Gastrocnemius medialis (tissue), 4 donors: ENCODE measurements around the gene NMBR. TPM values are rescaled to one million over a fixed set of nuclear protein-coding genes. Genes with fewer than 3 reads are reported as not detected.

Source experiments
- ATAC-seq, 2 donors: fragments of 150-250 bp; one replicate each; pipeline ENCODE4 v1.9.1; 2016
- DNase-seq, 2 donors: peaks; one replicate each; pipeline ENCODE4 v3.0.0-alpha.2; 2019
- H3K27ac ChIP-seq, 4 donors: fragments of 200-600 bp; sonication (generic); 1 replicate in 1 of 4; 2 replicates in 3 of 4; pipeline ENCODE4 v1.5.1; 2016 to 2018; ENCODE audit warnings: mild to moderate bottlenecking in 2 of 4, moderate library complexity in 1 of 4
- H3K27me3 ChIP-seq, 3 donors: fragments of 200-600 bp; sonication (generic) in 2 of 3; 1 replicate in 1 of 3; 2 replicates in 2 of 3; pipeline versions ENCODE4 v1.5.1 to v1.6.0; 2016 to 2019; ENCODE audit warnings: mild to moderate bottlenecking in 1 of 3, moderate library complexity in 1 of 3
- H3K36me3 ChIP-seq, 2 donors: fragments of 200-600 bp; sonication (generic) in 1 of 2; one replicate each; pipeline ENCODE4 v1.5.1; 2017 to 2018
- H3K4me1 ChIP-seq, 2 donors: fragments of 200-600 bp; sonication (generic) in 1 of 2; one replicate each; pipeline ENCODE4 v1.5.1; 2016 to 2017; ENCODE audit warnings: mild to moderate bottlenecking in 2 of 2
- H3K4me3 ChIP-seq, 4 donors: fragments of 200-600 bp; sonication (generic) in 3 of 4; 1 replicate in 1 of 4; 2 replicates in 3 of 4; pipeline ENCODE4 v1.5.1; 2016 to 2019; ENCODE audit warnings: mild to moderate bottlenecking in 2 of 4
- H3K9me3 ChIP-seq, 3 donors: fragments of 200-600 bp; sonication (generic) in 2 of 3; 1 replicate in 1 of 3; 2 replicates in 2 of 3; pipeline ENCODE4 v1.5.1; 2016 to 2019
- POLR2A ChIP-seq, 2 donors: fragments of 450-650 bp; IDR thresholded peaks; one replicate each; pipeline ENCODE4 v1.6.1; 2017; ENCODE audit warnings: antibody characterized with exemption in 2 of 2, mild to moderate bottlenecking in 2 of 2, moderate library complexity in 2 of 2
- in situ Hi-C, 4 donors: fragments of 200-750 bp; cut with MboI; loops; one replicate each; pipeline versions ENCODE4 v1.15.0 to v1.8.0; 2017; ENCODE audit warnings: low sequenced_read_pairs in 4 of 4
- intact Hi-C: fragments of 100-400 bp; cut with DNase I; formaldehyde crosslinking; loops from one replicate; pipeline ENCODE4 v1.15.1; 2023; ENCODE audit warnings: low total_unique reads
- total RNA-seq, 4 donors: library from RNA; depleted of rRNA; stranded (reverse); fragments of >200 nt; gene quantifications; one replicate each; pipeline versions ENCODE4 v1.1.0 to v1.2.3, GENCODE V29; 2016
- TF ChIP-seq, protein P1 (sequence below), 5 experiments: fragments of 450-650 bp in 3 of 5; fragments of 200-600 bp in 2 of 5; sonication (generic) in 2 of 5; IDR thresholded peaks in 4 of 5; conservative IDR thresholded peaks in 1 of 5; 1 replicate in 4 of 5; 2 replicates in 1 of 5; pipeline ENCODE4 v1.5.1; 2016 to 2019; ENCODE audit warnings: antibody characterized with exemption in 5 of 5, mild to moderate bottlenecking in 3 of 5, moderate library complexity in 3 of 5

Gene NMBR
- total RNA-seq, 4 donors from 2014 or later = 0.23 TPM; not detected in 3

DNA sequence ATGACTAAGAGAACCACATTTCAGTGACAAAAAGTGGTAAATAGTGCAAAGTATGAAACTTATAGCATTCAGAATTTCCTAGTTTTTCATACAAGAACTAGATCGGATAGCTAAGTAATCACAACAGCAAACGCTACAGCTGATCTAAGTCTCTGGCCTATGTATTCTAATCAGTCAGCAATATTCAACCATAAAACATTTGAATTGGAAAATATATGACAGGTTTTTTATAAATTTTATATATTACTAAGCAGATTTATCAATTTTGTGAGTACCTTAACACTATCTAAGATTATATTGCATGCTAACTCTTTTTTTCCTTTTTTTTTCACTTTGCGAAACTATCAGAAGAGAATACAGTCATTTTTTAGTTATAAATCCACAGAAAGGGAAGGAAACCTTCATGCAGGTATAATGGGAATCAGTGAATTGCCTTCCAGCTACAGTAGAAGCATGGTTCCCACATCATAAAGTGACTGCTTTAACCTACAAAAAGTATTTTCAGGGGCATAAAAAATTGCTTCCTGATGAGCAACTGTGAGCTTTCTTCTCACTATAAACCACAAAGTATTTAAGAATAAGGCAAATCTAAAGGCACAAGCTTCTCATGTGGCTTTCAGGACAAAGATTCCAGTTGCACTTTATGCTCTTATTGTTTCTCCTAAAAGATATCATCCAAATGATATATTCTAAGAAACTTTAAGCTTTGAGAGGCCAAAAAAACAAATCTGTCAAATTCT is 88.2 kb downstream of the NMBR start:
- ATAC-seq (no peak), DNase-seq (no peak)
- no peaks in the 10 kb centered on the region for H3K9me3 ChIP-seq
- H3K36me3 ChIP-seq = no peaks in the 10 kb centered on the region
- TF ChIP-seq POLR2A (IDR thresholded peaks at IDR 0.05) = no peak
- TF ChIP-seq, protein P1, sequence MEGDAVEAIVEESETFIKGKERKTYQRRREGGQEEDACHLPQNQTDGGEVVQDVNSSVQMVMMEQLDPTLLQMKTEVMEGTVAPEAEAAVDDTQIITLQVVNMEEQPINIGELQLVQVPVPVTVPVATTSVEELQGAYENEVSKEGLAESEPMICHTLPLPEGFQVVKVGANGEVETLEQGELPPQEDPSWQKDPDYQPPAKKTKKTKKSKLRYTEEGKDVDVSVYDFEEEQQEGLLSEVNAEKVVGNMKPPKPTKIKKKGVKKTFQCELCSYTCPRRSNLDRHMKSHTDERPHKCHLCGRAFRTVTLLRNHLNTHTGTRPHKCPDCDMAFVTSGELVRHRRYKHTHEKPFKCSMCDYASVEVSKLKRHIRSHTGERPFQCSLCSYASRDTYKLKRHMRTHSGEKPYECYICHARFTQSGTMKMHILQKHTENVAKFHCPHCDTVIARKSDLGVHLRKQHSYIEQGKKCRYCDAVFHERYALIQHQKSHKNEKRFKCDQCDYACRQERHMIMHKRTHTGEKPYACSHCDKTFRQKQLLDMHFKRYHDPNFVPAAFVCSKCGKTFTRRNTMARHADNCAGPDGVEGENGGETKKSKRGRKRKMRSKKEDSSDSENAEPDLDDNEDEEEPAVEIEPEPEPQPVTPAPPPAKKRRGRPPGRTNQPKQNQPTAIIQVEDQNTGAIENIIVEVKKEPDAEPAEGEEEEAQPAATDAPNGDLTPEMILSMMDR (IDR thresholded peaks at IDR 0.05 in 4 of 5, conservative IDR thresholded peaks at IDR 0.05 in 1 of 5) = no peak
- H3K27ac ChIP-seq = no peak overlapping the region
- no peaks in the 10 kb centered on the region for H3K27me3 ChIP-seq
- no peaks in the 10 kb centered on the region for H3K4me1 ChIP-seq
- in situ Hi-C loops = no loop called here
- intact Hi-C loops = no loop called here
- H3K4me3 ChIP-seq = no peak overlapping the region

DNA sequence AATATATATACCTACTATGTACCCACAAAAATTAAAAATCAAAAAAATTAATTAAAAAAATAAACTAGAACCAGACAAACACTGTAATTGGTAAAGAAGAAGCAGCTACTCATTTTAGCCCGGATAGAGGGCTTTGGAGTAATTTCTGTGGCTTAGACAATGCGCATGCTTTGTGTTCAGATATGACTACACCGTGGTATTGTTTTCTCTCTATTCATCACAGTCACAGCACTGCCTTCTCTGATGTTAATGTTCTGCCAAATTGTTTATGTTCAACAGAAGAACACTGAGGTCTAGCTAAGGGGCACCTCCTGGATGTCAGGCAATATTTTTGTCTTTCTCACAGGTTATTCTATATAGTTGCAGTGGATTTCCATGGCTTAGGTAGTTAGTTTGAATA is 91.7 kb downstream of the NMBR start:
- H3K4me3 ChIP-seq = no peak overlapping the region
- no peaks in the 10 kb centered on the region for H3K36me3 ChIP-seq
- no peaks in the 10 kb centered on the region for H3K4me1 ChIP-seq
- no peaks in the 10 kb centered on the region for H3K9me3 ChIP-seq
- TF ChIP-seq POLR2A (IDR thresholded peaks at IDR 0.05) = no peak
- TF ChIP-seq, protein P1 (IDR thresholded peaks at IDR 0.05 in 4 of 5, conservative IDR thresholded peaks at IDR 0.05 in 1 of 5) = no peak
- in situ Hi-C loops = no loop called here
- DNase-seq (no peak), ATAC-seq (no peak)
- no peaks in the 10 kb centered on the region for H3K27me3 ChIP-seq
- no peak overlapping the region for H3K27ac ChIP-seq
- intact Hi-C loops = no loop called here

DNA sequence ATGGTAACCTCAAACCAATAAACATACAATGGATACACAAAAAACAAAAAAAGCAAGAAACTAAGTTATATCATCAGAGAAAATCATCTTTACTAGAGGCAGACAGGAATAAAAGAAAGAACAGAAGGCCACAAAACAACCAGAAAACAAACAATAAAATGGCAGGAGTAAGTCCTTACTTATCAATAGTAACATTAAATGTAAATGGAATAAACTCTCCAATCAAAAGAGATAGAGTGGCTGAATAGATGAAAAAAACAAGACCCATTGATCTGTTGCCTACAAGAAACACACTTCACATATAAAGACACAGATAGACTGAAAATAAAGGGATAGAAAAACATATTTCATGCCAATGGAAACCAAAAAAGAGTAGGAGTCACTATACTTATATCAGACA is 95.5 kb downstream of the NMBR start:
- Histone ChIP-seq H3K9me3 (no peaks in the 10 kb centered on the region), H3K4me3 (no peak overlapping the region), H3K36me3 (no peaks in the 10 kb centered on the region), H3K27ac (no peak overlapping the region), H3K4me1 (no peaks in the 10 kb centered on the region), H3K27me3 (no peaks in the 10 kb centered on the region)
- intact Hi-C loops (no loop called here), in situ Hi-C loops (no loop called here)
- TF ChIP-seq, protein P1 (IDR thresholded peaks at IDR 0.05 in 4 of 5, conservative IDR thresholded peaks at IDR 0.05 in 1 of 5) = no peak
- TF ChIP-seq POLR2A (IDR thresholded peaks at IDR 0.05) = no peak
- ATAC-seq (no peak), DNase-seq (no peak)

DNA sequence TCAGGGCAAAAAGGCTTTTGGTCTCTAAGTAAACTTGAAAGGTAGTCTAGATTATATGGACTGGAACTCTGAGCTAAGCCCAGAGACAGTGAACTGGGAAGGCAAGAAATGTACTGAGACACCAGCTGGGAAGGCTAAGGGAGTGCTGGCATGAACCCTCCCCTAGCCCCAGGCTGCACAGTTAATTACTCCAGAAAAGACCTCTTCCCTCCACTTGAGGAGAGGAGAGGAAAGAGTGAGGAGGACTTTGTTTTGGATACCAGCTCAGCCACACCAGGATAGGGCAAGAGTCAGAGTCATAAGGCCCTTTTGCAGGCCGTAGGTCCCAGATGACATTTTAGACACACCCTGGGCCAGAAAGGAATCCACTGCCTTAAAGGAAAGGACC is 98.3 kb downstream of the NMBR start:
- no peaks in the 10 kb centered on the region for H3K9me3 ChIP-seq
- intact Hi-C loops = no loop called here
- H3K36me3 ChIP-seq = no peaks in the 10 kb centered on the region
- H3K4me3 ChIP-seq = no peak overlapping the region
- in situ Hi-C loops = no loop called here
- no peak overlapping the region for H3K27ac ChIP-seq
- DNase-seq (no peak), ATAC-seq (no peak)
- TF ChIP-seq, protein P1 (IDR thresholded peaks at IDR 0.05 in 4 of 5, conservative IDR thresholded peaks at IDR 0.05 in 1 of 5) = no peak
- TF ChIP-seq POLR2A (IDR thresholded peaks at IDR 0.05) = no peak
- H3K27me3 ChIP-seq = no peaks in the 10 kb centered on the region
- no peaks in the 10 kb centered on the region for H3K4me1 ChIP-seq
